Measurements from ENCODE around the gene RASGRP4. TPM values are rescaled to one million over a fixed set of nuclear protein-coding genes. Genes with fewer than 3 reads are reported as not detected.

Gene RASGRP4
- total RNA-seq, 3 donors from 2014 or later, result 0.55 to 2.3 (median 2.0) TPM

DNA sequence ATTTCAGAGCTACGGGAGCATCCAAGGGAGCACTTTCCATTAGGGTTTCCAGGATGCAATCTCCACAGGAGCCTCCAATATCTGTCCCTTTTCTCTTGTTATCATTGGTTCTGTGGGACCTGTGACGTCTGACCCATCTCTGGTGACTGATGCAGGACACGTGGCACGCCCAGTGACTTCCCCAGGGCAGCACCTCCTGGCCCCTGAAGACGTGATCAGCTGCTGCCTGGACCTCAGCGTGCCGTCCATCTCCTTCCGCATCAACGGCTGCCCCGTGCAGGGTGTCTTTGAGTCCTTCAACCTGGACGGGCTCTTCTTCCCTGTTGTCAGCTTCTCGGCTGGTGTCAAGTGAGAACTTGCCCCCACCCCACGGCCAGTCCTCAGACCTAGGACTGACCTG is 33.0 kb upstream of the RASGRP4 start:
- H3K36me3 ChIP-seq (ENCODE audit: low read depth), result no peaks in the 10 kb centered on the region
- DNase-seq (no peak), ATAC-seq (no peak)
- intact Hi-C loops (cut with DNase I, micrococcal nuclease), result no loop called here
- no peaks in the 10 kb centered on the region for H3K9me3 ChIP-seq
- no peaks in the 10 kb centered on the region for H3K4me1 ChIP-seq (ENCODE audit: low read depth)
- TF ChIP-seq, protein P1, sequence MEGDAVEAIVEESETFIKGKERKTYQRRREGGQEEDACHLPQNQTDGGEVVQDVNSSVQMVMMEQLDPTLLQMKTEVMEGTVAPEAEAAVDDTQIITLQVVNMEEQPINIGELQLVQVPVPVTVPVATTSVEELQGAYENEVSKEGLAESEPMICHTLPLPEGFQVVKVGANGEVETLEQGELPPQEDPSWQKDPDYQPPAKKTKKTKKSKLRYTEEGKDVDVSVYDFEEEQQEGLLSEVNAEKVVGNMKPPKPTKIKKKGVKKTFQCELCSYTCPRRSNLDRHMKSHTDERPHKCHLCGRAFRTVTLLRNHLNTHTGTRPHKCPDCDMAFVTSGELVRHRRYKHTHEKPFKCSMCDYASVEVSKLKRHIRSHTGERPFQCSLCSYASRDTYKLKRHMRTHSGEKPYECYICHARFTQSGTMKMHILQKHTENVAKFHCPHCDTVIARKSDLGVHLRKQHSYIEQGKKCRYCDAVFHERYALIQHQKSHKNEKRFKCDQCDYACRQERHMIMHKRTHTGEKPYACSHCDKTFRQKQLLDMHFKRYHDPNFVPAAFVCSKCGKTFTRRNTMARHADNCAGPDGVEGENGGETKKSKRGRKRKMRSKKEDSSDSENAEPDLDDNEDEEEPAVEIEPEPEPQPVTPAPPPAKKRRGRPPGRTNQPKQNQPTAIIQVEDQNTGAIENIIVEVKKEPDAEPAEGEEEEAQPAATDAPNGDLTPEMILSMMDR (IDR thresholded peaks at IDR 0.05), result no peak
- no peak overlapping the region for H3K4me3 ChIP-seq

DNA sequence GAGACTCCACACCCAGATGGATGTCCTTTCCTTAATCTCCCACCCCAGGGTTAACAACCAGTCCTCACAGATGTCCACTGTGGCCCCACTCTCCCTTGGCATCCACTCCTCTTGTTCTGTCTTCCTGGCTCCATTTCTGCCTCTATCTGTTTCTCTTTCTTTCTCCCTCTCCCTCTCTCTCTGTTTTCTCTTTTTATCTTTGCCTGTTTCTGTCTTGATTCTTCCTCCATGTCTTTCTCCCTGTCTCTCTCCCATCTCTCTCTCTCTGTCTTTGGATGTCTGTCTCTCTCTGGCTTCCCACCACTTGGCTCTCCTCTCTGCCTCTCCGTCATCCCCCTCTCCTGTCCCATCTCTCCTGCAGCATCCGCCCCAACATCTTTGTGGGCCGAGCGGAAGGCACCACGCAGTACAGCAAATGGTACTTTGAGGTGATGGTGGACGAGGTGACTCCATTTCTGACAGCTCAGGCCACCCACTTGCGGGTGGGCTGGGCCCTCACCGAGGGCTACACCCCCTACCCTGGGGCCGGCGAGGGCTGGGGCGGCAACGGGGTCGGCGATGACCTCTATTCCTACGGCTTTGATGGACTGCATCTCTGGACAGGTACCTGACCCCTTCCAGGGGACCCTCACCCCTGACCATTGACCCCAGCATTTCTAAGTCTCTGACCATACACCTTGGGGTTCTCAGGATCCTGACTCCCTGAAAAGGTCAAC is 31.8 kb upstream of the RASGRP4 start:
- Histone ChIP-seq H3K4me1 (ENCODE audit: low read depth) (no peaks in the 10 kb centered on the region), H3K9me3 (no peaks in the 10 kb centered on the region), H3K4me3 (no peak overlapping the region), H3K36me3 (ENCODE audit: low read depth) (no peaks in the 10 kb centered on the region)
- no peak for DNase-seq
- ATAC-seq, result no peak
- intact Hi-C loops (cut with DNase I, micrococcal nuclease), result no loop called here
- TF ChIP-seq, protein P1 (IDR thresholded peaks at IDR 0.05), result no peak

DNA sequence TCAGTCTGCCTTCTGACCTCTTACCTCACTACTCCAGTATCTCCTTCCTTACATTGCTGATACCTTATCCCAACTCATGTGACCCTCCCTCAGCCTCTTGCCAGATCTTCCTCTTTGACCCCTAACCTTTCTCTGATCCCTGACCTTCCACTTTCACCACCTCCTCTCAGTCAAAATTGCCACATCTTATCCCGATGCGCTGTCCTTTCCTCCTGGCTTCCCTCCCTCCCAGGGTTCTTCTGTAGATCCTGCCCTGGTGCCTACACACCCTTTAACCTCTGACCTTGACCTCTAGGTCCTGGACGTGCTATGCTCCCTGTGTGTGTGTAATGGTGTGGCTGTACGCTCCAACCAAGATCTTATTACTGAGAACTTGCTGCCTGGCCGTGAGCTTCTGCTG is 31.2 kb upstream of the RASGRP4 start:
- DNase-seq, result no peak
- no peaks in the 10 kb centered on the region for H3K36me3 ChIP-seq (ENCODE audit: low read depth)
- no peak for ATAC-seq
- no peaks in the 10 kb centered on the region for H3K4me1 ChIP-seq (ENCODE audit: low read depth)
- no peaks in the 10 kb centered on the region for H3K9me3 ChIP-seq
- TF ChIP-seq, protein P1 (IDR thresholded peaks at IDR 0.05), result no peak
- H3K4me3 ChIP-seq, result no peak overlapping the region
- intact Hi-C loops (cut with DNase I, micrococcal nuclease), result no loop called here

DNA sequence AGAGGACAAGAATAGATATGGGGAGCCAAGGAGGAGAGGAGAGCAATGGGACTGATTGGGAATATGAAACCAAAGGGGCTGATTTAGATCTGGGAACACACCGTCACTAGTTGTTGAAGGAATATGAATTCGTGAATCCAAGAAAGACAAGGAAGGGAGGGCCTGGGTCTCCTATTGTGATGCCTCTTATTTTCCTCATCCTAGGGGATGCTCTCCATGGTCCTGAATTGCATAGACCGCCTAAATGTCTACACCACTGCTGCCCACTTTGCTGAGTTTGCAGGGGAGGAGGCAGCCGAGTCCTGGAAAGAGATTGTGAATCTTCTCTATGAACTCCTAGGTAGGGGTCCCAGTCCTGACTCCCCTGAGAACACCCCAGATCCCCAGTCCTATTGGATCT is 29.0 kb upstream of the RASGRP4 start:
- no peak for DNase-seq
- H3K4me3 ChIP-seq, result no peak overlapping the region
- ATAC-seq, result no peak
- TF ChIP-seq, protein P1 (IDR thresholded peaks at IDR 0.05), result no peak
- H3K4me1 ChIP-seq (ENCODE audit: low read depth), result no peaks in the 10 kb centered on the region
- no peaks in the 10 kb centered on the region for H3K9me3 ChIP-seq
- intact Hi-C loops (cut with DNase I, micrococcal nuclease), result no loop called here
- H3K36me3 ChIP-seq (ENCODE audit: low read depth), result no peaks in the 10 kb centered on the region

DNA sequence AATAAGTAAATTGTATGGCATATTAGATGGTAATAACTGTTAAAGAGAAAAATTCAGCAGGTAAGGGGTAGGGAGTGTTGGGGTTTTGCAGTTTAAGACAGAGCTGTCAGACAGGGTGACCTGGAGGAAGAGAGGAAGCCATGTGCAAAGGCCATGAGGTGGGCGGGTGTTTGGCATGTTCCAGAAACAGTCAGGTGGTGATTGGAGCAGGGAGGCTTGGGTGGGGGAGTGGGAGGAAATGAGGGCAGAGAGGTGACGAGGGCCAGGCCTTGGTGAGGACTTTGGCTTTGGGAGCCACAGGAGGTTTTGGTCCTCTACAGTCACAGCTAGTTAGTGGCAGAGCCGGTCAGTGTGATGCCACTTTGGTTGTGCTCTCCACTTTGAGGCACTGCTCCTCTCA is 27.6 kb upstream of the RASGRP4 start:
- ATAC-seq (no peak), DNase-seq (no peak)
- intact Hi-C loops (cut with DNase I, micrococcal nuclease), result no loop called here
- H3K4me3 ChIP-seq, result no peak overlapping the region
- no peaks in the 10 kb centered on the region for H3K36me3 ChIP-seq (ENCODE audit: low read depth)
- TF ChIP-seq, protein P1 (IDR thresholded peaks at IDR 0.05), result no peak
- H3K9me3 ChIP-seq, result no peaks in the 10 kb centered on the region
- no peaks in the 10 kb centered on the region for H3K4me1 ChIP-seq (ENCODE audit: low read depth)

Measured in mucosa of descending colon (tissue), 3 donors.